GM21390 (cell line): ENCODE measurements around the gene KRT37.
"Not testable (repeated sequence)": the region's sequence is repeated elsewhere in the genome, so short reads cannot be mapped to it uniquely, and the experiment has no call there.

ENCODE experiments used
- ATAC-seq: cut with Tn5 transposase; IDR thresholded peaks from one replicate; pipeline ENCODE4 v1.9.1; 2021; ENCODE audit not compliant: unreplicated experiment

The KRT37 gene

GRCh38 chr17:41407226-41407625, 17.2 kb downstream of the KRT37 start:
- no peak for ATAC-seq

GRCh38 chr17:41406205-41406604, 18.2 kb downstream of the KRT37 start:
- ATAC-seq, result no peak

GRCh38 chr17:41404024-41404671, 20.2 kb downstream of the KRT37 start:
- ATAC-seq, result no peak

- ATAC-seq, result no peak
Observed at GRCh38 chr17:41403404-41404023, 20.9 kb downstream of the KRT37 start.

GRCh38 chr17:41402161-41402560, 22.2 kb downstream of the KRT37 start:
- no peak for ATAC-seq

- no peak for ATAC-seq
Observed at GRCh38 chr17:41396996-41397660, 27.3 kb downstream of the KRT37 start, which contains the start of gene KRT31. TSS of gene KRT31 (minus strand) at chr17:41397608. CDS start at chr17:41397539, 69 bp downstream.

GRCh38 chr17:41396340-41396739, 28.0 kb downstream of the KRT37 start:
- no peak for ATAC-seq

- ATAC-seq, result no peak
Observed at GRCh38 chr17:41395611-41396010, 28.8 kb downstream of the KRT37 start.

- ATAC-seq, result not testable (repeated sequence)
Observed at GRCh38 chr17:41395044-41395443, 29.3 kb downstream of the KRT37 start.

- no peak for ATAC-seq
Observed at GRCh38 chr17:41394254-41394996, 30.0 kb downstream of the KRT37 start.

- ATAC-seq, result no peak
Observed at GRCh38 chr17:41393826-41394225, 30.6 kb downstream of the KRT37 start.

GRCh38 chr17:41393294-41393693, 31.1 kb downstream of the KRT37 start:
- ATAC-seq, result no peak

- no peak for ATAC-seq
Observed at GRCh38 chr17:41392278-41392677, 32.1 kb downstream of the KRT37 start.

- ATAC-seq, result no peak
Observed at GRCh38 chr17:41391535-41391934, 32.9 kb downstream of the KRT37 start.

- no peak for ATAC-seq
Observed at GRCh38 chr17:41390411-41390938, 33.9 kb downstream of the KRT37 start.

GRCh38 chr17:41387670-41388069, 36.7 kb downstream of the KRT37 start:
- no peak for ATAC-seq

- ATAC-seq, result no peak
Observed at GRCh38 chr17:41386227-41386626, 38.2 kb downstream of the KRT37 start.

- ATAC-seq, result no peak
Observed at GRCh38 chr17:41383690-41384089, 40.7 kb downstream of the KRT37 start.

- ATAC-seq, result no peak
Observed at GRCh38 chr17:41382394-41382793, 42.0 kb downstream of the KRT37 start.

- not testable (repeated sequence) for ATAC-seq
Observed at GRCh38 chr17:41381943-41382342, 42.4 kb downstream of the KRT37 start, which contains the start of gene KRT34. TSS of gene KRT34 (minus strand) at chr17:41382306. CDS start at chr17:41382246, 60 bp downstream.

GRCh38 chr17:41380091-41380490, 44.3 kb downstream of the KRT37 start:
- ATAC-seq, result not testable (repeated sequence)
